ENCODE data around the gene ZNF697. TPM values are rescaled to one million over a fixed set of nuclear protein-coding genes. Genes with fewer than 3 reads are reported as not detected.

Gene ZNF697
- polyA plus RNA-seq, 1 experiment: 12.9 TPM

GRCh38 chr1:119631433-119632102, 16.5 kb downstream of the ZNF697 start:
- Histone ChIP-seq H3K27ac (ENCODE audit: low read depth, low read length) (peak overlapping the region; percentile 55), H3K27me3 (ENCODE audit: control insufficient read depth, insufficient read depth, low read length) (no peaks in the 10 kb centered on the region), H3K9me3 (ENCODE audit: control insufficient read depth, insufficient read depth, low read length) (no peaks in the 10 kb centered on the region), H3K4me3 (ENCODE audit: low read depth, low read length) (peak overlapping the region; percentile 11; the same call in 1 of the 2 replicates)
- CTCF ChIA-PET: interaction anchor here (0.7 to 1.6 kb wide), 2 partner anchors 30 to 45 kb away, joined by 3 to 5 read pairs; no protein-coding TSS in a partner anchor
- POLR2A ChIA-PET: interaction anchor here (1.6 kb wide), 2 partner anchors 15 to 16 kb away, joined by 3 to 12 read pairs; partner anchors contain the start of gene ZNF697
- TF ChIP-seq CTCF (IDR thresholded peaks at IDR 0.05; ENCODE audit: low read depth, low read length): no peak
- peak; percentile 34 for DNase-seq (ENCODE audit: low read depth, low spot score)

GRCh38 chr1:119631086-119631432, 17.0 kb downstream of the ZNF697 start:
- CTCF ChIA-PET: interaction anchor here (1.0 to 3.5 kb wide), 3 partner anchors 12 to 31 kb away, joined by 3 to 21 read pairs (median 5); partner anchors contain the start of gene ZNF697
- Histone ChIP-seq H3K27ac (ENCODE audit: low read depth, low read length) (peak overlapping the region; percentile 49), H3K9me3 (ENCODE audit: control insufficient read depth, insufficient read depth, low read length) (no peaks in the 10 kb centered on the region), H3K4me3 (ENCODE audit: low read depth, low read length) (peak overlapping the region; percentile 11; the same call in 1 of the 2 replicates), H3K27me3 (ENCODE audit: control insufficient read depth, insufficient read depth, low read length) (no peaks in the 10 kb centered on the region)
- no peak for DNase-seq (ENCODE audit: low read depth, low spot score)
- POLR2A ChIA-PET: interaction anchor here (1.6 kb wide), 1 partner anchor 17 kb away, joined by 12 read pairs; the partner anchor contains the start of gene ZNF697
- TF ChIP-seq CTCF (IDR thresholded peaks at IDR 0.05; ENCODE audit: low read depth, low read length): no peak

GRCh38 chr1:119626841-119627240, 21.2 kb downstream of the ZNF697 start:
- H3K27me3 ChIP-seq (ENCODE audit: control insufficient read depth, insufficient read depth, low read length): no peaks in the 10 kb centered on the region
- ChIA-PET CTCF (no interaction called here), POLR2A (interaction anchor here (1.0 kb wide), 1 partner anchor 21 kb away, joined by 5 read pairs; the partner anchor contains the start of gene ZNF697)
- H3K4me3 ChIP-seq (ENCODE audit: low read depth, low read length): no peak overlapping the region
- DNase-seq (ENCODE audit: low read depth, low spot score): no peak
- TF ChIP-seq CTCF (IDR thresholded peaks at IDR 0.05; ENCODE audit: low read depth, low read length): no peak
- H3K27ac ChIP-seq (ENCODE audit: low read depth, low read length): no peak overlapping the region
- H3K9me3 ChIP-seq (ENCODE audit: control insufficient read depth, insufficient read depth, low read length): no peaks in the 10 kb centered on the region; the same call in 1 of the 2 replicates

- CTCF ChIA-PET: interaction anchor here (0.6 to 2.3 kb wide), 2 partner anchors 49 to 323 kb away, joined by 3 to 13 read pairs; no protein-coding TSS in a partner anchor
- Histone ChIP-seq H3K9me3 (ENCODE audit: control insufficient read depth, insufficient read depth, low read length) (no peaks in the 10 kb centered on the region; the same call in 1 of the 2 replicates), H3K4me3 (ENCODE audit: low read depth, low read length) (no peak overlapping the region), H3K27ac (ENCODE audit: low read depth, low read length) (no peak overlapping the region), H3K27me3 (ENCODE audit: control insufficient read depth, insufficient read depth, low read length) (no peaks in the 10 kb centered on the region)
- TF ChIP-seq CTCF (IDR thresholded peaks at IDR 0.05; ENCODE audit: low read depth, low read length): no peak
- POLR2A ChIA-PET: no interaction called here
- DNase-seq (ENCODE audit: low read depth, low spot score): no peak
Measured at GRCh38 chr1:119626011-119626545, 22.0 kb downstream of the ZNF697 start.

GRCh38 chr1:119623678-119624077, 24.4 kb downstream of the ZNF697 start:
- no peak for DNase-seq (ENCODE audit: low read depth, low spot score)
- POLR2A ChIA-PET: no interaction called here
- Histone ChIP-seq H3K9me3 (ENCODE audit: control insufficient read depth, insufficient read depth, low read length) (no peaks in the 10 kb centered on the region; the same call in 1 of the 2 replicates), H3K4me3 (ENCODE audit: low read depth, low read length) (no peak overlapping the region), H3K27ac (ENCODE audit: low read depth, low read length) (no peak overlapping the region), H3K27me3 (ENCODE audit: control insufficient read depth, insufficient read depth, low read length) (no peaks in the 10 kb centered on the region)
- CTCF ChIA-PET: interaction anchor here (2.3 kb wide), 1 partner anchor 51 kb away, joined by 13 read pairs; no protein-coding TSS in a partner anchor
- no peak for TF ChIP-seq CTCF (IDR thresholded peaks at IDR 0.05; ENCODE audit: low read depth, low read length)
